GM21786 (cell line): ENCODE measurements around the gene CC2D2B.
A peak's percentile ranks its signal among the peaks of the same experiment; 100 is the strongest.
"Not testable (repeated sequence)": the region's sequence is repeated elsewhere in the genome, so short reads cannot be mapped to it uniquely, and the experiment has no call there.

Experiments used
- ATAC-seq: cut with Tn5 transposase; IDR thresholded peaks from one replicate; pipeline ENCODE4 v1.9.1; 2021; ENCODE audit not compliant: unreplicated experiment

Gene CC2D2B

DNA sequence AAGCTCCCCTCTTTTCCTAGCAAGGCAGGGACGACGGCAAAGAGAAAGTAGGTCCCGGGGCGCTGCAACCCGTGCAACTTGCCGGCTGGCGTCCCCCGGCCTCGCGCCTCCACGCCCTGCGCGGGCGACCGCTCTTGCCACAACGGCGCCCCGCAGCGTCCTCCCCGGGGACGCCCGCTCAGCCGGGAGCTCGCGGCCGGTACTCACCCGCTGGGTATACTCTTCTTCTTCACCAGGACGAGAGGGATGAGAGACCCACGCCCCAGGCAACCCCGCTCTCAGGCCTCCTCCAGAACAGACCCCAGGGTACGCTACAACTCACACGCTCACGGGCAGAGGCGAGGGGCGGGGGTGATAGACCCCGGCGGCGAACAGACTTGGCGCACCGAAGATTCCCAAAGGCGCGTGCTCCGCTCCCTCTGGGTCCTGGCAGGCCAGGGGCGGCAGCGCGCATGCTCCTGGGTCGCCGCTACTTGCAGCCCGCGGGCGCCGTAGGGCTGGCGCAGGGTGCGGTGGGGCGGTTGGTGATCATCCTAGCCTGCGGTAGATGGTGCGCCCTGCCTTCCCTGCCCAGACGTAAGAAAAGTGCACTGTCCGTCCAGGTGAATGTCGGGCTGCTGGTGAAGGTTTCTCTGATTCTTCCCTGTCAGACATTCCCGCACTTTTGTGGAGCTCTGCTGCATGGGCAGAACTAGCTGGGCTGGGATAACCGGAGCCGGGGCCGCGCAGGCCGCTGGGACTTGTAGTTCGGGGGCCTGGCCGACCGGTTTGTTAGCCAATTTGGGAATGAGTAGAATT, at the start of gene CC2D2B:
TSS of gene CC2D2B (plus strand) at position 520 of the 798 bp plus-strand sequence. CDS start 3,349 bp downstream, outside the sequence.
- ATAC-seq, result peak; percentile 84

DNA sequence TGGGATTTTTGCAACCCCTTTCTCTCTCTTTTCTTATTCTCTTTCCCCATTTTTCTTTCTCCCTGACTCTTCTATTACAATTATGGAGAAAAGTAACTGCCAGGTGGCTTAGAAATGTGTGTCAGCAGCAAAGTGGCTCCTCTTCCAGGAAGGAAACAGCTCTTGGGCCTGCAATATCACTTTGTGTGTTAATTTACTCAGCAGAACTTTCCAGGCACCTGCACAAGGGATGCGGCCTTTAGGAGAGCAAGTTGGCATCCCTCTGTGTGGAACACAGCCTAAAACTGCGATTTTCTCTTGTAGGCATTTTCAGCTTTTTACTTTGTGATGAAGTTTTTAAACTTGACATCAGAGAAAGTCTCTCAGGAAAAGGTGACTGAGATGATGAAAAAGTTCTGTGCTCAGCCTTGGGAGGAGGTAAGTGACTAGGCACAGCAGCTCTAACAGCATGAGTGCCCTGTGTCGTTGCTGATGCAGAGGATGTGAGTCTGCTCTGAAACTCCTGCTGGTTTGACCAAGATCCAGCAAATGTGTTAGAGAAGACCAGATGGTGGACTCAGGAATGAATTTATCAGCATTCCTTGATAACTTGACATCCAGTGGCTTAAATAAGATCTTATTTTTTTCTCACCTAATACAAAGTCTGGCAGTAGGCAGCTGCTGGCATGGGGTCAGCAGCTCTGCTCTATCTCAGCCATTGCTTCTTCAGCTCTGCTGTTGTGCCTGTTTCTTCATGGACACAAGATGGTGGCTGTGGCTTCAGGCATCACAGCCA, 47.4 kb upstream of the CC2D2B start:
- no peak for ATAC-seq

DNA sequence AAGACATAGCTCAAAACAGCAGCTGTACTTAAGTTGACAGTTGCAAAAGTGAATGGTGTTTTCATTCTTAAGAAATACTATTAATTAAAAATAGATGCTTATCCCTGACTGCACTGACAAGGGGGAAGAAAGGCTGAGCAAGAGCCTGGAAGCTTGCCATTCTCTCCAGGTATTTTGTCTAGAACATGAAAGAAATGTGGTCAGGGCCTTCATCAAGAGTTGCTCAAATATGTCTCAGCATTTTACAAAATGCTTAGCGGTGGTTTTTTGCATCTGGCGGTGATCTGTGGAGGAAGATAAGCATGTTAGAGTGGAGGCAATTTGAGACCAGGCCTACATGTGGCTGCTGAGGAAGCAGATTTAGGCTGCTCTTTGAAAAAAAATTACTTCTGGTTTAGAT, 46.4 kb upstream of the CC2D2B start:
- ATAC-seq, result no peak

DNA sequence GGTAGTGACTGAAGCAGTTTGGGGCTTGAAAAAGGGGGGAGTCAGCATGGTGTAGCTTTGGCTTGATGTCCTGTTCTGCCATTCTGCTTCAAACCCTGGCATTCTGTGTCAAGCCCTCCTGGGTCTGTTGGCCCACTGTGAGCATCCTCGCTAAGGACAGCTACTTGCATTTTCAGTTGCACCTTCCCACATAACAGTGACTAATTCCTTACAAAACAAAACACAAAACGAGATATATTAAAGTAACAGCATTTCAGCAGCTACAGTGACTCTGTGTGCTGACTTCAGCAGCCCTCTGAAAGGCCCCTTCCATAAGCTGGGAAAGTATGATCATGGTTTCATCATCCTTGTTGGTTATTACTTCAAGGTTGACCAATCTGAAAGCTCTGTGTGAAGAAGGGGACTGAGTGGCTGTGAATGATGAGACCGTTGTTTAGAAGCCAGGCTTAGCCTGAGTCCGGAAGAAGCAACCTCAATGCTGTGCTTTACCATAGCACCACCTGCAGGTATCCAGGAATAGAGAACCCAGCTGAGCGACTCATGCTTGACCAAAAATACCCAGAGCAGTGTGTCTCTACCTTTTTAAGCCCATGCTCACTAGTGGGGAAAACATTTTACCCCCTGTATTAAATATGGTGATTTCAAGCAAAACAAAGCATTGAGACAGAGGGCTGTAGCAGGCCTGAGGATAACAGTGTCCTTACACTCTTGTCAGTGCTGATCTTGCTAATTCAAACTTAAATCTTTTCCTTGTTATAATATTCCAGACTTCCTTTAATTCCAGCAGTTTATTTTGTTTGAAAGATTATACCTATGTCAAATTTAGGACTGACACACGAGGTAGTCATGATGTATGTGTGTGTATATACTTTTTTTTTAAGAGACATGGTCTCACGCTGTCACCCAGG, 42.6 kb upstream of the CC2D2B start:
- ATAC-seq, result peak; percentile 89

- no peak for ATAC-seq
Observed at GRCh38 chr10:95865814-95866466, 41.8 kb upstream of the CC2D2B start.

DNA sequence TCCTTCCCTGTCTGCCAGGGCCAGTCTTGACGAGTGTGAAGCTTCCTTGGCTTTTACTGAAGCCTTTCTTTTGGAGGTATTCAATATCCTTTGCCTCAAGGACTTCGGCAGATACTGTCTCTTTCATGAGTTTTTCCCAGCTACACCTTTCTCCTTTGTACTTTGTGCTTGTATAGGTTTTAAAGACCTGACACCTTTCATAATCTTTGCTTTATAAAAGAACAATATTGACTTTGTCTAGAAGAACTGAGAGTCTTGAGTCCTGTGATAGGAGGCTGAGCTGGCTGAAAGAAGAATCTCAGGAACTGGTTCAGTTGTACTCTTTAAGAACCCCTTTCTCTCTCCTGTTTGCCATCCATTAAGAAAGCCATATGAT, 41.3 kb upstream of the CC2D2B start:
- no peak for ATAC-seq

GRCh38 chr10:95867866-95868265, 39.9 kb upstream of the CC2D2B start:
- ATAC-seq, result no peak

DNA sequence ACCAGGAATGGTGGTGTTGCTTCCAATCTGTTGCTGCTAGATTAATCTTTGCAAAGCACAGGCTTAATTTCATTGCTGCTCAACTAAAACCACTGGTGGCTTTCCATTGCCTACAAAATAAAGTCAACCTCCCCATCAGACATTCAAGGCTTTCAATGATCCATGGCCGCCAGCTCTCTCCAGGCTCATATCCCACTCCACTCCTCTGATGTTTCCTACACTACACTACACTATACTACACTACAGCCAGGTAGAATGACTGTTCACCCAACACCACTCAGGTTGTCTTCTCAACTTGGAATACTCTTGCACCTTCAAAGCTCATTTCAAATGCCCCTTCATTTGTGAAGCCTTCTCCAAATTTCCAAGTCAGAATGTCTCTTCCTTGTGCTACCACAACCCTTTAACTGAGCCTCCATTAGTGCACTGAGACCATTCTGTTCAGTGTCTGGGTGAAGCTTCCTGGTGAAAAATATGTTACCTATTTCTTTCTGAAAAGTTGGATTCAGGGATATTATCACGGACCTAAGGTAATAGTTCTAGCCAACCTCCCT, 35.5 kb upstream of the CC2D2B start:
- ATAC-seq, result no peak

DNA sequence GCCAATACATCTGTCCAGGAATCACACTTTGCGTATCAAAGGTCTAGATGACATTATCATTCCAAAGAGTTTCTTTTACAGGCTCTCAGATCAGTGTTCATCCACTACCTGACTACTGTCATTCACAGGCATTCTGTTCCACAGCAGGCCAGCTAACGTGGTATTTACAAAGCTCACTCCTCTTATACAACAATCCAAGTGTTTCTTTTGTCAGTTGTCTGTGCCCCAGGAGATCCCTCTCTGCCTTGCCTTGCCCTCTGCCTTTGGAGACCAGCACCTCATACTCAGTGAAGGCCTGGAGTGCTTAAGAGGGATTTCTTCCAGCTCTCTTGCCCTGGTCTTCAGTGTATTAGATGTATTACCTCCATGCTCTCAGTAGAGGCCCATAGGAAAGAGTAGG, 34.6 kb upstream of the CC2D2B start:
- ATAC-seq, result no peak

DNA sequence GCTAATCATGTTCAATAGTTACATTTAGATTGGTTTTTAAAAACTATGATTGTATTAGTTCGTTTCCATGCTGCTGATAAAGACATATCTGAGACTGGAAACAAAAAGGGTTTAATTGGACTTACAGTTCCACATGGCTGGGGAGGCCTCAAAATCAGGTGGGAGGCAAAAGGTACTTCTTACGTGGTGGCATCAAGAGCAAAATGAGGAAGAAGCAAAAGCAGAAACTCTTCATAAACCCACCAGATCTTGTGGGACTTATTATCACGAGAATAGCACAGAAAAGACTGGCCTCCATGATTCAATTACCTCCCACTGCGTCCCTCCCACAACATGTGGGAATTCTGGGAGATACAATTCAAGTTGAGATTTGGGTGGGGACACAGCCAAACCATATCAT, 34.1 kb upstream of the CC2D2B start:
- ATAC-seq, result no peak

- ATAC-seq, result not testable (repeated sequence)
Observed at GRCh38 chr10:95874783-95875182, 33.0 kb upstream of the CC2D2B start.

DNA sequence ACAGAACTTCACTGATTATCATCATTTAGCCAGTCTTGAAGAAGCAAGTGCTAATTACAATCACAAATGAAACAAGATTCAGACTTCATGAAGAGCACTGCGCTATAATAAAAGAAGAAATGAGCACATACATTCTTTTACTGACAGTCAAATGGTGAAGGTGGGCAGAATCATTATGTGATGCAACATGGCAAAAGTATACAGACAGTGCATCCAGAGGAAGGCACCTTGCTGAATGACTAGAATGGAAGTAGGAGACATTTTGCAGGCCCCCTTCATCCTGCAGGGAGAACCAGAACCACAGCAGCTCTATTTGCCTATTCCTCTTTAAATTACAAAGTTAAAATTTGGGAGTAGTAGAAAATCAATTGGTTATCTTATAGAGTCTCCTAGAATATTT, 31.0 kb upstream of the CC2D2B start:
- ATAC-seq, result no peak

GRCh38 chr10:95877881-95878280, 29.9 kb upstream of the CC2D2B start:
- peak; percentile 39 for ATAC-seq

DNA sequence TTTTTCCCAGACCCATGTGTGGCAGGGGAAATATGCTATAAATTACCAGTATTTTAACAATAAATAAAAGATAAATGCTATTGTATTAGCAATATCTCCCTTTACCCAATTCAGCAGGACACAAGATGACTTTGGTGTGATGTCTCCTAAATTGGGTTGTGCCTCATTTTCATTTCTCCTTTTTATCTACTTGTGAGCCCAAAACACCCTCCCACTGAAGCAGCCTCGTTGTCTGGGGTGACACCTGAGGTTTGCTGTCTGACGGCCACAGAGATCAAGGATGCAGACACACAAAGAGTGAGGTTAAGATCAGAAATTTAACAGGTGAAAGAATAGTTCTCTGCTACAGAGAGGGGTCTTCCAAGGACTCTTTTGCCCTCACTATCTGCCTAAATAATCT, 27.1 kb upstream of the CC2D2B start:
- no peak for ATAC-seq

DNA sequence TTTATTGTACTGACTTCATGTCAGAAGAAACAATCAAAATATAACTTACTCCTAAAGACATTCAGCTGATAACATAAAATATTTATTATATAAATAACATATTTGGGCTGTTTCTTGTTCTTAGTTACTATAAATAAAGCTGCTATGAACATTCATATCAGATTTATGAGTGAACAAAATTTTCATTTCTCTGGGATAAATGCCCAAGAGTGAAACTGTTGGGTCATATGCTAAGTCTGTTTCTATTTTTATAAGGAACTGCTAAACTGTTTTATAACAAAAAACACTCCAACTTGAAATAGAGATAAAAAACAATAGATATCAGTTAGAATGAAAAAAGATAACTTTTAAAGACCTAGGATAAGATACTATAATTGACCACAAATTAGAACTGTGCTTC, 26.5 kb upstream of the CC2D2B start:
- no peak for ATAC-seq

DNA sequence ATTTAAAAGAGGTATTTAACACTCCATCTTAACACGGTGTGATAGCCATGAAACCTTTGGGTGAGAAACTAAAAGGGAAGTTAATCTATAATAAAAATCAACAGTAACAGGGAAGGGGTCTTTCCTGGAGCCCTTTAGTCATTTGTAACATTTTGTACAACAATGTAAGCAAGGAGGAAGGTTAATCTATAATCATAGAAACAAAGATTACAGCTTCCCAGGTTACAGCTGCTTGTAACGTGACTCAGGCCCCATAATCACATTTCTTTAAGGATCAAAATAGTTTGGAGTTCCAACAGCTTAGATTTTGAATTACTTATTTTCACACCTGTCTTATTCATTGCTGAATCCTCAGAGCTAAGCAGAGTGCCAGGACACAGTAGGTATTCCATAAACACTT, 17.9 kb upstream of the CC2D2B start:
- no peak for ATAC-seq

GRCh38 chr10:95896071-95896850, 11.5 kb upstream of the CC2D2B start:
- no peak for ATAC-seq

DNA sequence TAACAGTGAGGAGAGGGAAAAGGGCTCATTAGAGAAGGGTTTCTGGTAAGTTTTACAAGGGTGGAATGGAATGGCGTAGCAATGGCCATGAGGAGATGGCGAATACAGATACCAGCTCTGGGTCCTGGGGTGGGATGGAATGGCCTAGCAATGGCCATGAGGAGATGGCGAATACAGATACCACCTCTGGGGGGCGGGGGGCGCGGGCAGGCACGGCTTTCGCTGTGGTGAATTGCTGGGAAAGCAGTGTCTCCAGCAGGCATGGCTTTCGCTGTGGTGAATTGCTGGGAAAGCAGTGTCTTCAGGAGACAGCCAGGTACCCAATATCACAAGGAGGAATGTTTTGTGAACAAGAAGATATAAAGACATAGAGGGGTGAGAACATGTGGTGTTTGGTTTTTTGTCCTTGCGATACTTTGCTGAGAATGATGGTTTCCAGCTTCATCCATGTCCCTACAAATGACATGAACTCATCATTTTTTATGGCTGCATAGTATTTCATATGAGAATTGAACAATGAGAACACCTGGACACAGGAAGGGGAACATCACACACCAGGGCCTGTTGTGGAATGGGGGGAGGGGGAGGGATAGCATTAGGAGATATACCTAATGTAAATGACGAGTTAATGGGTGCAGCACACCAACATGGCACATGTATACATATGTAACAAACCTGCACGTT, 1.7 kb upstream of the CC2D2B start:
- ATAC-seq, result not testable (repeated sequence)
